Common myeloid progenitor, CD34-positive (primary cell): Measurements from ENCODE around the gene WWC1.

ENCODE experiments used
- CTCF ChIA-PET: fragments of 350-600 bp; sonication (Branson Sonifier 250); formaldehyde crosslinking; loops from one replicate; lab custom pipeline; 2021; ENCODE audit warnings: antibody characterized with exemption; lab: Charles Lee
- POLR2A ChIA-PET: fragments of 350-600 bp; sonication (Branson Sonifier 250); formaldehyde crosslinking; loops from one replicate; lab custom pipeline; 2021; ENCODE audit warnings: antibody characterized with exemption; lab: Charles Lee
- DNase-seq, 3 donors: peaks; one replicate each; pipeline versions ENCODE4 v3.0.0 to v3.0.0-alpha.2; 2013
- H3K27ac ChIP-seq, 2 experiments: 1 replicate in 1 of 2; 2 replicates in 1 of 2; pipeline ENCODE4 v1.7.0; 2013; ENCODE audit warnings: inconsistent platforms in 2 of 2, low read length in 2 of 2, mild to moderate bottlenecking in 2 of 2, low read depth in 1 of 2, moderate library complexity in 1 of 2; ENCODE audit not compliant: severe bottlenecking in 2 of 2, insufficient read depth in 1 of 2, poor library complexity in 1 of 2
- H3K27me3 ChIP-seq, 5 experiments: replicated peaks in 2 of 5; 1 replicate in 3 of 5; 2 replicates in 2 of 5; pipeline versions ENCODE4 v1.6.1 to v1.7.0; 2013; ENCODE audit warnings: low read length in 4 of 5, mild to moderate bottlenecking in 2 of 5, moderate library complexity in 2 of 5, inconsistent platforms in 1 of 5; ENCODE audit not compliant: insufficient read depth in 5 of 5, control insufficient read depth in 4 of 5
- H3K36me3 ChIP-seq, 4 experiments: 1 replicate in 2 of 4; 2 replicates in 2 of 4; pipeline versions ENCODE4 v1.6.1 to v1.7.0; 2013; ENCODE audit warnings: low read length in 3 of 4, control low read depth in 1 of 4, mild to moderate bottlenecking in 1 of 4; ENCODE audit not compliant: control insufficient read depth in 4 of 4, insufficient read depth in 4 of 4
- H3K4me1 ChIP-seq, 4 experiments: 1 replicate in 3 of 4; 2 replicates in 1 of 4; pipeline versions ENCODE4 v1.6.1 to v1.7.1; 2013; ENCODE audit warnings: low read length in 3 of 4, mild to moderate bottlenecking in 3 of 4, control low read depth in 1 of 4, inconsistent platforms in 1 of 4, moderate library complexity in 1 of 4; ENCODE audit not compliant: control insufficient read depth in 4 of 4, insufficient read depth in 4 of 4; ENCODE audit errors: control extremely low read depth in 1 of 4
- H3K4me3 ChIP-seq, 7 experiments: 1 replicate in 4 of 7; 2 replicates in 3 of 7; pipeline versions ENCODE4 v1.5.1 to v1.7.0; 2013; ENCODE audit warnings: mild to moderate bottlenecking in 7 of 7, low read length in 6 of 7, moderate library complexity in 6 of 7, inconsistent platforms in 2 of 7, low read depth in 2 of 7, control low read depth in 1 of 7; ENCODE audit not compliant: insufficient read depth in 4 of 7, control insufficient read depth in 1 of 7; ENCODE audit errors: extremely low read depth in 1 of 7
- H3K9me3 ChIP-seq, 5 experiments: 1 replicate in 4 of 5; 2 replicates in 1 of 5; pipeline versions ENCODE4 v1.6.1 to v1.7.1; 2013; ENCODE audit warnings: low read length in 4 of 5, mild to moderate bottlenecking in 2 of 5, inconsistent platforms in 1 of 5, low read depth in 1 of 5, moderate library complexity in 1 of 5; ENCODE audit not compliant: control insufficient read depth in 4 of 5, insufficient read depth in 2 of 5; ENCODE audit errors: control extremely low read depth in 1 of 5
- WGBS: methylation state at CpG from one replicate; pipeline ENCODE4 v1.1.5; 2013; ENCODE audit not compliant: insufficient coverage; 5-methylcytosine and 5-hydroxymethylcytosine counted together

The WWC1 gene

GRCh38 chr5:168292786-168293696, 1.6 kb downstream of the WWC1 start:
- no peaks in the 10 kb centered on the region for H3K36me3 ChIP-seq
- POLR2A ChIA-PET, result no interaction called here
- peaks cover 0 to 46% (median 19%) of the 10 kb centered on the region in 5 experiments for H3K27me3 ChIP-seq
- no peak overlapping the region for H3K4me3 ChIP-seq
- 83% methylated on average over 5 of the region's 18 CpGs for WGBS
- peaks cover 0 to 15% (median 9%) of the 10 kb centered on the region in 4 experiments for H3K4me1 ChIP-seq
- CTCF ChIA-PET, result interaction anchor here (1.1 kb wide), 1 partner anchor 11 kb away, joined by 3 read pairs; no protein-coding TSS in a partner anchor
- H3K9me3 ChIP-seq, result no peaks in the 10 kb centered on the region
- DNase-seq, result peak in 1 of 3 donors; percentile 5
- no peak overlapping the region for H3K27ac ChIP-seq

- Histone ChIP-seq H3K27me3 (peaks cover 0 to 30% (median 19%) of the 10 kb centered on the region in 5 experiments), H3K4me3 (no peak overlapping the region), H3K27ac (no peak overlapping the region), H3K4me1 (peaks cover 0 to 15% (median 9%) of the 10 kb centered on the region in 4 experiments), H3K36me3 (no peaks in the 10 kb centered on the region), H3K9me3 (no peaks in the 10 kb centered on the region)
- DNase-seq, result no peak
- CTCF ChIA-PET, result no interaction called here
- WGBS, result 98% methylated on average over 6 of the region's 12 CpGs
- POLR2A ChIA-PET, result no interaction called here
Measured at GRCh38 chr5:168295574-168296201, 4.2 kb downstream of the WWC1 start.

DNA sequence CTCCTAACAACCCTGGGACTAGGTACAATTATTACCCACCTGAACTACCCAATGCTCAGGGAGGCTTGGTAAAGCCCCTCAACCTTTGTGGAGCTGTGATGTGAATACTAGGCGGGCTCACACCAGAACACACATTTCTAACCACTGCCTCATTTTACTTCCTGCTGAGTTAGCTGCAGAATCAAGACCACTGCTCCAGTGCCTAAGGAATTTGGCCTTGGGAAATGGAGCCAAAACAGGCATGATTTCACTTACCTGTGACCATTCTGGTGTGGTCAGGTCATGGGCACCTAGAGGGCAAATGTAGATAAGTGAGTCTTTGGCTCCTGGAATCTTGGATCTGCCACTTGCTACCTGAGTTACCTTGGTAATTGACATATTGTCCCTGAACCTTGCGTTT, 5.2 kb downstream of the WWC1 start:
- Histone ChIP-seq H3K27me3 (peaks cover 0 to 24% (median 17%) of the 10 kb centered on the region in 5 experiments), H3K36me3 (no peaks in the 10 kb centered on the region), H3K4me1 (peaks cover 0 to 10% (median 4%) of the 10 kb centered on the region in 4 experiments), H3K4me3 (no peak overlapping the region), H3K27ac (no peak overlapping the region), H3K9me3 (no peaks in the 10 kb centered on the region)
- DNase-seq, result no peak
- ChIA-PET POLR2A (no interaction called here), CTCF (no interaction called here)
- WGBS, result 100% methylated on average over 2 of the region's 2 CpGs

- no peak overlapping the region for H3K4me3 ChIP-seq
- H3K27me3 ChIP-seq, result peaks cover 0 to 11% (median 1%) of the 10 kb centered on the region in 5 experiments
- no peak for DNase-seq
- 96% methylated on average over 6 of the region's 7 CpGs for WGBS
- H3K9me3 ChIP-seq, result no peaks in the 10 kb centered on the region
- ChIA-PET CTCF (no interaction called here), POLR2A (no interaction called here)
- H3K36me3 ChIP-seq, result no peaks in the 10 kb centered on the region
- H3K27ac ChIP-seq, result no peak overlapping the region
- H3K4me1 ChIP-seq, result no peaks in the 10 kb centered on the region
Measured at GRCh38 chr5:168298949-168299348, 7.5 kb downstream of the WWC1 start.

GRCh38 chr5:168299372-168299771, 7.9 kb downstream of the WWC1 start:
- no peak for DNase-seq
- H3K9me3 ChIP-seq, result no peaks in the 10 kb centered on the region
- no peaks in the 10 kb centered on the region for H3K36me3 ChIP-seq
- POLR2A ChIA-PET, result no interaction called here
- no peak overlapping the region for H3K27ac ChIP-seq
- CTCF ChIA-PET, result no interaction called here
- no peak overlapping the region for H3K4me3 ChIP-seq
- WGBS, result 96% methylated on average over 7 of the region's 7 CpGs
- no peaks in the 10 kb centered on the region for H3K4me1 ChIP-seq
- peaks cover 0 to 9% (median 0%) of the 10 kb centered on the region in 5 experiments for H3K27me3 ChIP-seq

GRCh38 chr5:168300326-168301182, 9.1 kb downstream of the WWC1 start:
- ChIA-PET POLR2A (interaction anchor here (0.6 kb wide), 2 partner anchors 107 to 1895 kb away, joined by 3 read pairs; no protein-coding TSS in a partner anchor), CTCF (no interaction called here)
- no peaks in the 10 kb centered on the region for H3K4me1 ChIP-seq
- H3K36me3 ChIP-seq, result no peaks in the 10 kb centered on the region
- WGBS, result 94% methylated on average over 8 of the region's 11 CpGs
- no peak overlapping the region for H3K27ac ChIP-seq
- no peak for DNase-seq
- peaks cover 0 to 6% (median 0%) of the 10 kb centered on the region in 5 experiments for H3K27me3 ChIP-seq
- H3K9me3 ChIP-seq, result no peaks in the 10 kb centered on the region
- H3K4me3 ChIP-seq, result no peak overlapping the region
